HCT116 (cell line): ENCODE data around the gene USP10. TPM values are rescaled to one million over a fixed set of nuclear protein-coding genes. Genes with fewer than 3 reads are reported as not detected.

Experiments
- ATAC-seq: fragments of 200-7000 bp; cut with Tn5 transposase; 2 replicates; pipeline ENCODE4 v1.9.1; 2020; ENCODE audit warnings: mild to moderate bottlenecking, moderate library complexity
- BruUV-seq: library from RNA; stranded (reverse); fragments of 400-500 nt; replicated peaks from 2 replicates; lab custom pipeline; 2021; lab: Mats Ljungman, UMichigan
- CTCF ChIA-PET: fragments of 300-600 bp; sonication (Branson Sonifier 250); formaldehyde crosslinking; loops from one replicate; lab custom pipeline; 2021; ENCODE audit warnings: antibody characterized with exemption; lab: Charles Lee
- POLR2A ChIA-PET: fragments of 300-600, 350-600 bp; sonication (Branson Sonifier 250); formaldehyde crosslinking; loops from one replicate; lab custom pipeline; 2021; ENCODE audit warnings: antibody characterized with exemption; lab: Charles Lee
- RAD21 ChIA-PET, 2 experiments: fragments of 300-600 bp; sonication (Branson Sonifier 250); formaldehyde crosslinking; loops; one replicate each; lab custom pipeline; 2023; ENCODE audit warnings: low total read pairs in 2 of 2; ENCODE audit not compliant: uncharacterized antibody in 2 of 2, unreplicated experiment in 2 of 2, low non-redundant PET in 1 of 2; lab: Charles Lee
- DNase-seq: peaks from one replicate; pipeline ENCODE4 v3.0.0-alpha.2; 2010; ENCODE audit warnings: low read depth, low spot score
- H2AFZ ChIP-seq: fragments of 200-600 bp; shearing (Covaris generic), sonication (generic); 2 replicates; pipeline ENCODE4 v1.6.1; 2017; ENCODE audit warnings: low read depth, mixed run types, mixed read lengths, antibody characterized with exemption, low read length; ENCODE audit not compliant: poor library complexity, severe bottlenecking
- H3K27ac ChIP-seq: 2 replicates; pipeline ENCODE4 v1.5.1; 2012; ENCODE audit warnings: low read depth, low read length
- H3K27me3 ChIP-seq: fragments of 200-600 bp; sonication (generic); 2 replicates; pipeline ENCODE4 v1.6.1; 2016; ENCODE audit warnings: mixed run types, low read length, mixed read lengths; ENCODE audit not compliant: insufficient read depth
- H3K36me3 ChIP-seq, 2 experiments: fragments of 200-500 bp in 1 of 2; fragments of 200-600 bp in 1 of 2; sonication (Bioruptor generic) in 1 of 2; sonication (generic) in 1 of 2; 2 replicates each; pipeline versions ENCODE4 v1.5.1 to v1.6.1; 2014 to 2016; ENCODE audit warnings: low read length in 2 of 2, inconsistent platforms in 1 of 2, mixed read lengths in 1 of 2, mixed run types in 1 of 2; ENCODE audit not compliant: insufficient read depth in 2 of 2, control insufficient read depth in 1 of 2
- H3K4me1 ChIP-seq, 2 experiments: fragments of 200-600 bp in 1 of 2; sonication (generic) in 1 of 2; 2 replicates each; pipeline versions ENCODE4 v1.5.1 to v1.6.1; 2012 to 2017; ENCODE audit warnings: low read length in 2 of 2, inconsistent platforms in 1 of 2, mild to moderate bottlenecking in 1 of 2, mixed read lengths in 1 of 2, mixed run types in 1 of 2, moderate library complexity in 1 of 2; ENCODE audit not compliant: insufficient read depth in 2 of 2, control insufficient read depth in 1 of 2
- H3K4me2 ChIP-seq: fragments of 200-600 bp; sonication (generic); 2 replicates; pipeline ENCODE4 v1.6.1; 2017; ENCODE audit warnings: mixed run types, low read length, mixed read lengths
- H3K4me3 ChIP-seq, 2 experiments: fragments of 200-600 bp in 1 of 2; sonication (generic) in 1 of 2; replicated peaks in 1 of 2; 2 replicates each; pipeline ENCODE4 v1.5.1; 2011 to 2016; ENCODE audit warnings: low read length in 2 of 2, control low read depth in 1 of 2, low read depth in 1 of 2, mild to moderate bottlenecking in 1 of 2, mixed read lengths in 1 of 2, mixed run types in 1 of 2
- H3K79me2 ChIP-seq: fragments of 200-600 bp; sonication (generic); 2 replicates; pipeline ENCODE4 v1.6.1; 2017; ENCODE audit warnings: mild to moderate bottlenecking, mixed run types, low read length, moderate library complexity, mixed read lengths; ENCODE audit not compliant: insufficient read depth
- H3K9ac ChIP-seq: fragments of 200-600 bp; sonication (generic); 2 replicates; pipeline ENCODE4 v1.6.1; 2016; ENCODE audit warnings: low read length, mixed read lengths
- H3K9me2 ChIP-seq: fragments of 200-600 bp; sonication (generic), shearing (Covaris generic); 2 replicates; pipeline ENCODE4 v1.6.1; 2017; ENCODE audit warnings: mixed run types, mild to moderate bottlenecking, moderate library complexity; ENCODE audit not compliant: insufficient read depth
- H3K9me3 ChIP-seq, 2 experiments: fragments of 200-500 bp in 1 of 2; fragments of 200-600 bp in 1 of 2; sonication (Bioruptor generic) in 1 of 2; sonication (generic) in 1 of 2; 2 replicates each; pipeline ENCODE4 v1.6.1; 2014 to 2017; ENCODE audit warnings: low read length in 2 of 2, mixed read lengths in 2 of 2, inconsistent platforms in 1 of 2, low read depth in 1 of 2, mild to moderate bottlenecking in 1 of 2, mixed run types in 1 of 2, moderate library complexity in 1 of 2; ENCODE audit not compliant: control insufficient read depth in 1 of 2, insufficient read depth in 1 of 2
- H4K20me1 ChIP-seq: fragments of 200-600 bp; sonication (generic), shearing (Covaris generic); 2 replicates; pipeline ENCODE4 v1.6.1; 2017; ENCODE audit warnings: mixed run types, mild to moderate bottlenecking, moderate library complexity; ENCODE audit not compliant: insufficient read depth
- CEBPB ChIP-seq: IDR thresholded peaks from 2 replicates; pipeline ENCODE4 v1.6.1; 2012; ENCODE audit warnings: low read depth
- RAD21 ChIP-seq: IDR thresholded peaks from 2 replicates; pipeline ENCODE4 v1.6.1; 2012; ENCODE audit warnings: low read depth, mild to moderate bottlenecking
- SP1 ChIP-seq: IDR thresholded peaks from 2 replicates; pipeline ENCODE4 v1.6.1; 2012; ENCODE audit warnings: low read depth
- SRF ChIP-seq: IDR thresholded peaks from 2 replicates; pipeline ENCODE4 v1.6.1; 2012; ENCODE audit warnings: low read depth
- ZFX ChIP-seq: fragments of 450-650 bp; IDR thresholded peaks from 2 replicates; pipeline ENCODE4 v1.6.1; 2017
- intact Hi-C: fragments of 100-400 bp; cut with micrococcal nuclease; formaldehyde crosslinking; loops from 2 replicates; pipeline ENCODE4 v1.10.0; 2022
- total RNA-seq: library from RNA; stranded (reverse); gene quantifications from one replicate; pipeline ENCODE4 v1.2.1, GENCODE V29; 2021; ENCODE audit not compliant: unreplicated experiment
- TF ChIP-seq, protein P1 (sequence below), 3 experiments: fragments of 200-600 bp in 1 of 3; sonication (generic) in 1 of 3; IDR thresholded peaks in 2 of 3; conservative IDR thresholded peaks in 1 of 3; 2 replicates each; pipeline ENCODE4 v1.5.1; 2012 to 2017; ENCODE audit warnings: low read depth in 2 of 3, low read length in 2 of 3, antibody characterized with exemption in 1 of 3, borderline replicate concordance in 1 of 3, control low read depth in 1 of 3, mild to moderate bottlenecking in 1 of 3, mixed read lengths in 1 of 3, mixed run types in 1 of 3, moderate library complexity in 1 of 3; ENCODE audit not compliant: insufficient read depth in 1 of 3

The USP10 gene
- total RNA-seq, 1 experiment from 2014 or later, result 175 TPM

DNA sequence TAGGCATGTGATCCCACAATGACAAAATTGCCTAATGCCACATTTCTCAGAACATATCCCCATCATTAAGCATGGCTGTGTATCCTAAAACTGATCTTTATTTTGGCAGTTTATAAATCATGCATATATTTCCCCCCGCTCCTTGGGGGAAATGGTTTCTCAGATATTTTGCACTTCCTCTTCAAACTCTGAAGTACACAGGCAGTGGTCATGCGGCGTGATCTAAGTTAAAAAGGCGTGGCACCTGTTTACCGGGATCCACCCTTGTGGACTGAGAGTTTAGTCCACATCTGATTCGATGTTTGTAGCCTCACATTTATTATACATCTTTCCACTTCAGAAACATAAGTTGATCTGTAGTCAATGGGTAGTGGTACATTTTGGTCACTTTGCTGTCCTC, 51.4 kb downstream of the USP10 start:
- intact Hi-C loops, result no loop called here
- Histone ChIP-seq H2AFZ (no peak overlapping the region), H3K36me3 (peaks cover 4 to 13% of the 10 kb centered on the region in 2 experiments; a peak in 2 of 4 replicates), H3K27ac (no peak overlapping the region), H3K4me1 (peaks cover 0 to 13% of the 10 kb centered on the region in 2 experiments; a peak in 1 of 4 replicates), H3K9me2 (no peaks in the 10 kb centered on the region)
- no TSS peak for BruUV-seq
- ATAC-seq, result no peak
- no peak for TF ChIP-seq CEBPB
- no peak for TF ChIP-seq SRF
- TF ChIP-seq ZFX, result no peak
- TF ChIP-seq, all 23 proteins: peak for 0
- no peak overlapping the region for H3K4me3 ChIP-seq
- H3K27me3 ChIP-seq, result no peaks in the 10 kb centered on the region
- peaks cover 100% of the 10 kb centered on the region for H3K79me2 ChIP-seq
- no peak overlapping the region for H3K9ac ChIP-seq
- no peak for DNase-seq
- no peak overlapping the region for H3K4me2 ChIP-seq
- CTCF ChIA-PET, result interaction anchor here (0.7 to 6.8 kb wide), 5 partner anchors 11 to 220 kb away, joined by 3 to 71 read pairs (median 3); no protein-coding TSS in a partner anchor
- POLR2A ChIA-PET, result no interaction called here
- RAD21 ChIA-PET, result no interaction called here
- H3K9me3 ChIP-seq, result no peaks in the 10 kb centered on the region
- peaks cover 64% of the 10 kb centered on the region for H4K20me1 ChIP-seq

DNA sequence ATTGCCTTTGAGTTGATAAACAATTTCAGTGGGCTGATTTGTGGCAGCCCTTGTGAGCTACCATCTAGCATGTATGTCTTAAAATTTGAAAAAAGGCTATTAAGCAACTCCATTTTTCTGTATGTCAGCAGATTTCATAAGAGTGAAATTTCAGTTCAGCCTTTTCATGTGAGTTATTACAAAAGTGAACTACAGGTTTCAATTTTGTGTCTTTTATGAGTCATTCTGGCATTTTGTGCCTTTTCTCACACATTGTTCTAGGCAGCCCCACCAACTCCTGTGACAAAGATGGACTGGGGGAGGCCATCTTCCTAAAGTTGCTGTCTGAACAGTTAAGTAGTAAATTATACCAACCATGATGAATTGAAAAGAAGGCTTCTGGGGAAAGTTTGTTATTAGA, 52.1 kb downstream of the USP10 start:
- H4K20me1 ChIP-seq, result peaks cover 62% of the 10 kb centered on the region
- DNase-seq (no peak), ATAC-seq (no peak)
- no TSS peak for BruUV-seq
- TF ChIP-seq SP1, result no peak
- no peak for TF ChIP-seq RAD21
- TF ChIP-seq, protein P1, sequence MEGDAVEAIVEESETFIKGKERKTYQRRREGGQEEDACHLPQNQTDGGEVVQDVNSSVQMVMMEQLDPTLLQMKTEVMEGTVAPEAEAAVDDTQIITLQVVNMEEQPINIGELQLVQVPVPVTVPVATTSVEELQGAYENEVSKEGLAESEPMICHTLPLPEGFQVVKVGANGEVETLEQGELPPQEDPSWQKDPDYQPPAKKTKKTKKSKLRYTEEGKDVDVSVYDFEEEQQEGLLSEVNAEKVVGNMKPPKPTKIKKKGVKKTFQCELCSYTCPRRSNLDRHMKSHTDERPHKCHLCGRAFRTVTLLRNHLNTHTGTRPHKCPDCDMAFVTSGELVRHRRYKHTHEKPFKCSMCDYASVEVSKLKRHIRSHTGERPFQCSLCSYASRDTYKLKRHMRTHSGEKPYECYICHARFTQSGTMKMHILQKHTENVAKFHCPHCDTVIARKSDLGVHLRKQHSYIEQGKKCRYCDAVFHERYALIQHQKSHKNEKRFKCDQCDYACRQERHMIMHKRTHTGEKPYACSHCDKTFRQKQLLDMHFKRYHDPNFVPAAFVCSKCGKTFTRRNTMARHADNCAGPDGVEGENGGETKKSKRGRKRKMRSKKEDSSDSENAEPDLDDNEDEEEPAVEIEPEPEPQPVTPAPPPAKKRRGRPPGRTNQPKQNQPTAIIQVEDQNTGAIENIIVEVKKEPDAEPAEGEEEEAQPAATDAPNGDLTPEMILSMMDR (IDR thresholded peaks at IDR 0.05 in 2 of 3, conservative IDR thresholded peaks at IDR 0.05 in 1 of 3; ENCODE audit: borderline replicate concordance in 1 of 3, insufficient read depth in 1 of 3, low read depth in 2 of 3, low read length in 2 of 3), result no peak
- H3K4me2 ChIP-seq, result no peak overlapping the region
- no peak overlapping the region for H3K9ac ChIP-seq
- H3K79me2 ChIP-seq, result peaks cover 100% of the 10 kb centered on the region
- H3K9me3 ChIP-seq, result no peaks in the 10 kb centered on the region
- intact Hi-C loops, result no loop called here
- RAD21 ChIA-PET, result interaction anchor here in 1 of 2 experiments (1.6 kb wide), 1 partner anchor 200 kb away, joined by 4 read pairs; no protein-coding TSS in a partner anchor
- CTCF ChIA-PET, result interaction anchor here (6.3 to 6.8 kb wide), 2 partner anchors 12 to 201 kb away, joined by 65 to 71 read pairs; no protein-coding TSS in a partner anchor
- H3K9me2 ChIP-seq, result no peaks in the 10 kb centered on the region
- no peaks in the 10 kb centered on the region for H3K27me3 ChIP-seq
- H3K4me3 ChIP-seq, result no peak overlapping the region
- no peak overlapping the region for H3K27ac ChIP-seq
- peaks cover 4 to 9% of the 10 kb centered on the region in 2 experiments; a peak in 2 of 4 replicates for H3K36me3 ChIP-seq
- peaks cover 0 to 13% of the 10 kb centered on the region in 2 experiments; a peak in 1 of 4 replicates for H3K4me1 ChIP-seq
- POLR2A ChIA-PET, result no interaction called here
- H2AFZ ChIP-seq, result no peak overlapping the region
